Anterior cingulate cortex (tissue), 58 donors: ENCODE data around the gene GRIK5.

ENCODE experiments used
- DNase-seq, 58 donors: peaks; one replicate each; lab custom pipeline; 2025; lab: John Stamatoyannopoulos, UW

GRIK5 gene

DNA sequence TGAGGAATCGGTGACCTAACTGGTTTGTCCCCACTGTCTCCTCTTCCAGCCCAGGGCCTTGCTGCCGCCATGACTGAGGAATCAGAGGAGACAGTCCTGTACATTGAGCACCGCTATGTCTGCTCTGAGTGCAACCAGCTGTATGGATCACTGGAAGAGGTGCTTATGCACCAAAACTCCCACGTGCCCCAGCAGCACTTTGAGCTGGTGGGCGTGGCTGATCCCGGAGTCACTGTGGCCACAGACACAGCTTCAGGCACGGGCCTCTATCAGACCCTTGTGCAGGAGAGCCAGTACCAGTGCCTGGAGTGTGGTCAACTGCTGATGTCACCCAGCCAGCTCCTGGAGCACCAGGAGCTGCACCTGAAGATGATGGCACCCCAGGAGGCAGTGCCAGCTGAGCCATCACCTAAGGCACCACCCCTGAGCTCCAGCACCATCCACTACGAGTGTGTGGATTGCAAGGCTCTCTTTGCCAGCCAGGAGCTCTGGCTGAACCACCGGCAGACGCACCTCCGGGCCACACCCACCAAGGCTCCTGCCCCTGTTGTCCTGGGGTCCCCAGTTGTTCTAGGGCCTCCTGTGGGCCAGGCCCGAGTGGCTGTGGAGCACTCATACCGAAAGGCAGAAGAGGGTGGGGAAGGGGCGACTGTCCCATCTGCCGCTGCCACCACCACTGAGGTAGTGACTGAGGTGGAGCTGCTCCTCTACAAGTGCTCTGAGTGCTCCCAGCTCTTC, 8.7 kb upstream of the GRIK5 start:
- no peak for DNase-seq

DNA sequence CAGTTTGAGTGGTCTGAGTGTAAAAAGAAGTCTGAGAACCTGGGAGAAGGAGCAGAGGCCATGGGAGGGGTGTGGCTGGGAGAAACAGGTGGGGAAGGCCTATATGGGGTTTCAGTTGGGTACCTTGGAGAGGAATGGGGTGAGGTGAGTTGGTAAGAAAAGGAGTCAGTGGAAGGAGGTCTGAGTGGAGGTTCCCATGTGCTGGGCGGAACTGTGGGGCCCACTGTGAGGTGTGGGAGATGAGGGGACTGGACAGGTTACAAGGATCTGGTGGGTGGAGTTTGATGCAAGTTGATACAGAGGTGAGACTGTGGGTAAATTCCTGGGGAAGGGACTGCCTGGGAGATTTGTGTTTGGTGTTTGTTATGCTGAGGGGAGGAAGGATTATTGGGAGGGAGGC, 8.1 kb upstream of the GRIK5 start:
- no peak for DNase-seq

DNA sequence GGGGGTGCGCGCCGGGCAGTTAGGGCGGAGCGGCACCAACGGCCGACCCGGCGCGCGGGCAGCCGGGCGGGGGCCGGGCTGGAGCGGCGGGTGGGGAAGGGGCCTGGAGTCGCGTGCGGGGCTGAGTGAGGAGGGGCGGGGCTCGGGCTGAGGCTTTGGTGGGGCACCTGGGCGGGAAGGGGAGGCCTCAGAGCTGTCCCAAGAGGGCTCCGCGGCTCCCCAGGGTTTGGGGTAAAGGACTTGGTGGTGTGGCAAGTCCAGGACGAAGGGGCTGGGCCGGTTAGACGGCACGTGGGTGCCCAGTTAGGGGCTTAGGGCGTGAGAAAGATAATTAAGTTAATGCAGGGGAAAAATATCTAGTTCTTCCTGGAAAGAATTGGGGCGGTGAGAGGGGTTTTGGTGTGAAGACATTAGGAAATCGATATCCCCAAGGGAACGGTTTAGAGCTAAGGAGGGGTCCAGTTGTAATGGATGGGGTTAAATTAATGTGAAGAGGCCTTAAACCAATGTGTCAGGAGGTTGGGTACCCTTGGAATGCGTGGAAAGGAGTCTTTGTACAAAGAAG, 6.5 kb upstream of the GRIK5 start:
- DNase-seq = peak in 5 of 58 donors; percentile 45 to 65 (median 58)

DNA sequence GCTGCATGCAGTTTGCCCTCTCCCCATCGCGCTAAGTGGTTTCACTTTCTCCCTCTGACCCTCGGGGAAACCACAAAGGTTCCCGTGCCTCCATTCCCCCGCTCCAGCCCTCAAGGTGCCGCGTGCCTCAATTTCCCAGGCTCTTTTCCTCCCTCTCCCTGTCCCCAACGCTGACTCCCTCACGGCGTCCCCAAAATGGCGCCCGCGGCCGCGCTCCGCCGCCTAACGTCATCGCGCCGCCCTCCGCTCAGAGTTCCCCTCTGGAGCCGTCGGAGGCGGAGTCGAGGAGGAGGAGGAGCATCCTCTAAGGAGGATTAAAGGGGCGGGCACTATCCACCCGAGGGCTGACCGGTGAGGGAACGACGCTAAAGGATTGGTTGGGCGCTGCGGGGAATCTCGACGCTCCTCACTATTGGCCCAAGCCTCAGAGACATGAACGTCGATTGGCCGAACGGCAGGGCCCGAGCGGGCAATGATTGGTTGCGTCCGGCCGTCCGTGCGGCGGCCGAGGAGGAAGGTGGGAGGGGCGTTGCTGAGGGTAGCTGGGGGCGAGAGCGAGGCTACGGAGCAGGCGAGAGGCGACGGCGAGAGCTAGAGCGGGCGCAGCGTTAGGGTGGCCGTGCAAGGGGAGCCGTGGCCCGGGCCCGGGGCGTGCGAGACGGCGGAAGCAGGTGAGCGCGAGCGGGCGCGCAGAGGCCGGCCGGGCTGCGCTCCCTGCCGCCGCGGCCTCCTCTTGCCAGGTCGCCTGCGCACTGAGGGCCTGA, 5.8 kb upstream of the GRIK5 start, which contains the start of gene ZNF574:
Gene ZNF574 (plus strand): TSS at position 551 of the 764 bp plus-strand sequence. CDS start 2,441 bp downstream, outside the sequence.
- peak; percentile 84 to 100 (median 98) for DNase-seq

DNA sequence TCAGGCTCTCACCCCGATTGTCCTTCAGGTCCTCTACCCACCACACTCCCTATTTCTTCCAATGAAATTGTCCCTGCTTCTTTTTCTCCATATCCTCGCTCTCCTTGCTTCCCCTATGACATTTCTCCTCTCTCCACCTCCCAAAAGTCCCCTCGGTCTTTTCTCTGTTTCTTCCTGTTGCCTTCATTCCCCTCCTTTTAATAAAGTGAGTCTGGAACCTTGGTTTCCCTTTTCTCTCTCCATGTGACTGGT, 5.3 kb upstream of the GRIK5 start:
- DNase-seq = peak in 1 of 58 donors; percentile 34

DNA sequence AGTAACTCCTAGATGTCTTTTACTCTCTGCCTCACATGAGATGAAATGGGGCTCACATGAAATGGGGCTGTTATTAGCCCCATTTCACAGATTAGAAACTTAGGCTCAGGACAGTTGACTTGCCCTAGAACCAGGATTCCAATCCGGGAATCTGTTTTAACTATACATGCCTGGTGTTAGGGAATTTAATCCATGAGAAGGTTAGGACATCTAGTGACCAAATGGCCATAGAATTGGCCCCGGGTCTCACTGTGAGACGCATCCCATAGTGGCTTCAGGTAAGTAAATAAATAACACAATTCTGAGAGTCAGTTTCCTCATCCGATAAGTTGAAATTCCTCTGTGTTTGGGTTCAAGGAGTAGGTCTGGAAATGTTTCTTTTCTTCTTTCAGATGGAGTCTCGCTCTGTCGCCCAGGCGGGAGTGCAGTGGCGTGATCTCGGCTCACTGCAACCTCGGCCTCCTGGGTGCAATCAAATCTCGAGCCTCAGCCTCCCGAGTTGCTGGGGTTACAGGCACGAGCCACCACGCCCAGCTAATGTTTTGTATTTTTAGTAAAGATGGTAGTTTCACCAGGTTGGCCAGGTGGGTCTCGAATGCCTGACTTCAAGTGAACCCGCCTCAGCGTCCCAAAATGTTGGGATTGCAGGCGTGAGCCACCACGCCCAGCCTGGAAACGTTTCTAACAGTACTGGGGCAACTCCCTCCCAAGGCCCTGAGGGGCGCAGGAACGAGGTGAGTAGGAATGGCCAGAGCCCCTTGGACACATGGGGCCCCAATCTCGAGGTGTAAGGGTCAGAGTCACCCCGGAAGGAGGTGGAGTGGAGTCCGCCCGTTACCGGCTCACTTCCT, 4.7 kb upstream of the GRIK5 start:
- peak in 1 of 58 donors; percentile 20 for DNase-seq

DNA sequence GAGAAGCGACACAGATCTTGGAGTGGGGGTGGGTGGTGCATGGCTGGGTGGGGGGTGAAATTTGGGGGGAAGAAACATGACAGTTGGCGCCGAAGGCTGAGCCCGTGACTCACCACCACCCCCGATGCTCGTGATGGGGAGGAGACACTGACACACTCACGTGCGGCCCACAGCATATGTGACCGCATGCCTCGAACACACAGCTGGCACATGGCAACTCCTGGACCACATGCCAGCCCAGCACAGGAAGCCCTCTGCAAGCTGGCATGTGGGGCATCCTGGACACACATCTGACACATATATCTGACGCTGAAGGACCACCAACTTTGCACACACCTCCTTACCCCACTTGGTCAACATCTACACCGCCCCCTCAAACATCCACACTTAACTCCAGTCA, 1.2 kb upstream of the GRIK5 start:
- no peak for DNase-seq

DNA sequence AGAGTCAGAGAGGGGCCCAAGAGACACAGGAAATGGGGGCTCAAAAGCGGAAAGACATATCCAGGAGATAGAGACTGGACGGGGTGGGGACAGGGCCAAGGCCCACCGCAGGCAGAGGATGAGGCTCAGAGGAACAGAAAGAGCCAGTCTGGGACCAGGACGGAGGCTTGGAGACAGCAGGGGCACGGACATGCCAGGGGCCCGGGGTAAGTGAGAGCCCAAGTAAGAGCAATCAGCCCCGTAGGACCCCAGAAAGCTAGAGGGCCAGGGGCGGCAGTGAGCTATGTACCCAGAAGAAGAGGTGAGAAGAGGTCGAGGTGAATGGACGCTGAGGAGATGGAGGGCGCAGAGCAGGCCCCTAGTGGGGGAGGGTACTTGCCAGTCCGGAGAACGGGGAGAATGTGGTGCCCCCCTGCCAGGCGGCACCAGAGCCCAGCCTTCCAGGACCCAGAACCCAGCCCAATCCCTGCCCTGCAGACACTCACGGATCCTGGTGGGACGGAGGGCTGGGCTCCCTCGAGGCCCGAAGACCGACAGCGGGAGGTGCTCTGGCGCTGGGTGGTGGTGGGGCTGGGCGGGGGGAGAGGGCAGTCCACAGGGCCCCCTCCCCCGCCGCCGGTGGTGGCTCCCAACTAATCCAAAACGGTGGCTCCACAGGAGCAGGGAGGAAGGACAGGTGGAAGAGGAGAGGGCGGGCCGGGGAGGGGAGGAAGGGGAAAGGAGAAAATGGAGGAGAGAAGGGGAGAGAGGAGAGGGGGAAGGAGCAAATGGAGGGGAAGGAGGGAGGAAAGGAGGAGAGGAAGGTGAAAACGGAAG, 1.0 kb downstream of the GRIK5 start:
- peak in 1 of 58 donors; percentile 23 for DNase-seq

DNA sequence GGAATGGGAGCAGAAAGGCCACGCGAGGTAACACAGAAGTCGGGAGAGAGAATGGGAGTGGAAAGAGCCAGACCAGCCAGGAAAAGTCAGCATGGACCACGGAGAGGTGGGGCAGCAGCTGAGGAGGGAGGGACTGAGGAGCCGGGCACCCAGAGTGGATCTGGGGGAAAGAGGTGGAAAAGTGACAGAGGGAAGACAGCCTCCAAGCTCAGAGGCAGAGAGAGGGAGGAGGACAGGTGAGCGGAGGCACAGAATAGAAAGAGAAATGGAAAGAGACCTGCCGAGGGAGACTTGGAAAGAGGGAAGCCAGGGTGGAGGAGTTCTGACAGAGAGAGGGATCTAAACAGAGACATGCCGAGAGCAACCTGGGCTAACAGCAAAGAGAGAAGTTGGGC, 1.6 kb downstream of the GRIK5 start:
- no peak for DNase-seq

DNA sequence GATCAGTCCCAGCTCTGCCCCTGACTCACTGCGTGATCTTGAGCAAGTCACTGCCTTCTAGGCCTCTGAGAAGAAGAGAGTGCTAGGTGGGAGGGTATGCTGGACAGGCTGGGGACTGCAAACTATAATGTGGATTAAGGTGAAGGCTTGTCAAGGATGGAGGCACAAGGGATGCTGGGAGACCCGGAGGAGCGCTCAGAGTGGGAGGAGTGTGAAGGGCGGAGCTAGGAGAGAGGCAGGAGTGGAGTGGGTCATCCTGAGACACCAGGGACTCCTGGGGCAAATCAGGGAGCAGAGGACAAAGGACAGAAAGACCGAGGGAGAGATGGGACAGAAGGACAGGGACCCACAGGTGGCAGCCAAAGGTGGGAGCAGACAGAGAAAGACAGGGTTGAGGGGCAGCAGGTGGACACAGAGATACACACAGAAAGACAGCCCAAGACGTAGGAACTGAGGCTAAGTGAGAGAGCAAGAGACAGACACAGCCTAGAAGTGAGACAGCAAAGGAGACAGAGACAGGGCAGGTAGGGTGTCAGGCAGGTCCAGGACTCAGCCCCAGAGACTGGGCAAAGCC, 2.6 kb downstream of the GRIK5 start:
- peak in 3 of 58 donors; percentile 7 to 30 (median 19) for DNase-seq

DNA sequence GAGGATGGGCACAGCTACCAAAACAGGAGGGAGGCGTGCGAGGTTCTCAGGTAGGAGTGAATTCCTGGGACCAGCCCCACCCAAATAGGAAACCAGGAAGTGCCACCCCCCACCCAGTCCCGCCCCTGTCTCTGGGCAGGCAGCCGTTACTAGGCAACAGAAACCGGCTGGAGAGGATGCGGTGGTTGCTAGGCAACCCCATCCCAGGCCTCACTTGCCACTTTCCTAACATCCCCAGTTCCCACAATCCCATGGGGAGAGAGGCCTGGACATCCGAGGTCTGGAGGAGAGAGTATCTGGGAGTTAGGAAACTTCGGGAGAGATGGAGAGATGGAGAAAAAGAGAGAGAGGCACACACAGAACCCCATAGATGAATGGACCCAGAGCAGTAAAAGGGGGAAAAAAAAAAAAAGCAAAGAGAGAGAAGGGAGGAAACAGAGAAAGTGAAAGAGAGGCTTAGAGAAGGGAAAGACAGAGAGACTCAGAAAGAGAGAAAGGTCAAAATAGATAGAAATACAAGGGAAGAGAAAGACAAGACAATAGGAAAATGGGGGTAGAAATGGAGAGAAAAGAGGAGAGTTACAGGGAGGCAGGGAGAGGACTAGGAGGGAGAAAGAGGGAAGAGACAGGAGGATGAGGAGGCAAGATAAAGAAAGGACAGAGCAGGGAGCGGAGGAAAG, 3.8 kb downstream of the GRIK5 start:
- peak in 45 of 58 donors; percentile 8 to 78 (median 37) for DNase-seq

DNA sequence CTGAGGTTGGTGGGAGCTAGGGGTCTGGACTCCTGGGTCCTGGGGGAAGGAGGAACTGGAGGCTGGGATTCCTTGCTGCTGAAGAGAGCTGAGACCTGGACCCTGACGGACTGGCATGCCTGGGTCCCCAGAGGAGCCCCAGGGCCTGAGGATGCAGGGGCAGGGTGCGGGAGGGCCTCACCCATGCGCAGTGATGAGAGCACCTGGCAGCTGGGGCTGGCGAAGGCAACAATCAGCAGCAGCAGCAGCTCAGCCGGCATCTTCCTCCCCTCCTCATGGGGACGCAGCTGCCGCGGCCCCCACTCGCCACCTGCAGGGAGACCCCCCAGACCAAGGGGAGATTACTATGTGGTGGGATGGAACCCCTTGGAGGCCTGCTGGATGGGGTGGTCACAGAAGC, 4.5 kb downstream of the GRIK5 start:
- no peak for DNase-seq

DNA sequence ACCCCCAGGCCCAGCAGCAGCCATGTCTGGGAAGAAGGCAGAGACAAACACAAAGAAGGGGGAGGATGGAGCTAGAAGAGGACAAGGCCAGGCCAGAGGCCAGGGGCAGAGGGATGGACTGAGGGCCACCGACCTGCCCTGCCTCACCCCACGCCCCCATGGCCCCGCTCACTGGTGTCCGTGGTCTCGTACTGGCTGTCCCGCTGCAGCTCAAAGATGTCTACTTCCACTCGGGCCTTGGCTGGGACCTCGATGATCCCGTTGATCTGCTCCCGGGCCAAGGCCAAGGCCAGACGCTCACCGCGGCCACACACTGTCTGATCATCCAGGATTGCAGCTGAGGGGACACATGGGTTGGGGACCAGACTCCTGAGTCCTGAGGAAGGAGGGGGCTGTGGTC, 5.0 kb downstream of the GRIK5 start:
- no peak for DNase-seq

DNA sequence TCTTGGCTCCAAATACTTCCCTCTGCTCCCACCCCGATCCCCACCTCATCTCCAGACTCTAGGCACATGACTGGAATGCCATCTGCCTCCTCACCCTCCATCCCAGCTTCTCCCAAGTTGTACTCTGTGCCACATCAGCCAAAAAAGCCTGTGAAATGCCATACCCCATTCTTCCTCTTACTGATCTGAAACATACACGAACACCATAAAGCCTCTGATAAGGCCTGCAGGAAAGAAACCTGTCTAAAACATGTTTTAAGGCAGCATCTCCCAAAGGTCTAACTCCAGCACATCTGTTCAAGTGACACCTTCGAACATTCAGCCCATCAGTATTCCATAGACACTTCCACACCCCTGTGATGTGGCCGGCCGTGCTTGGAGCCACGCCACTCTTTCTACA, 5.6 kb downstream of the GRIK5 start:
- no peak for DNase-seq

DNA sequence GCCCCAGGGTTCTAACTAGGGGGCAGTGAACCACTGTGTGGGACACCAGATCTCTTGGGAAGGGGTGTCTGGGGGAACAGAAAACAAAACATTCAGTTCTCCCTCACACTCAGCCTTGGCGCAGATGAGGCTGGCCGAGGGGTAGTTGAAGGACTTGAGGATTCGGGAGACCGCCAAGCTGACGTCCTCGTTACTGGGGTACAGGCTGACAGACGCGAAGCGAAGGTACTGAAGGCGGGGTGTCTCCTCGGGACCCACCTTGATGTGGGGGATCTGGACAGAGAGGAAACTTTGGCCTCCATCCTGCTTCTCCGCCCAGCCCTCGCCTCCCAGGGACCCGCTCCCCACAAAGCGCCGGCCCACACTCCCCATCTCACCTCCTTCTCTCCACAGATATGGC, 7.6 kb downstream of the GRIK5 start:
- DNase-seq = no peak

DNA sequence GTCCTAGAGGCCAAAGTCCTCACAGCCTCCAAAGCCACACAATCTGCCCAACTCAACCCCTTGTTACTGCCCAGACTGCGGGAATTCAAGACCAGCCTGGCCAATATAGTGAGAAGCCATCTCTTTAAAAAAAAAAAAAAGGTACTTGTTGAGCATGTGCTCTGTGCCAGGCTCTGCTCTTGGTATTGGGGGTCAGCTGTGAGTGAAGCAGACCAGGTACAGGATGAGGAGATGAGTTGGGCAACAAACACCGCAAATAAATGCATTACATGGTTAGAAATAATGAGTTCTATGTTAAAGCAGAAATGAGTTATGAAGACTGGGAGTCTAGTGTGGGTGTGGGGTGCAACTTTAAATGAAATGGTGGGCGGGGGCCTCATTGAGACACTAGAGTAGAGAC, 9.9 kb downstream of the GRIK5 start:
- DNase-seq = no peak

DNA sequence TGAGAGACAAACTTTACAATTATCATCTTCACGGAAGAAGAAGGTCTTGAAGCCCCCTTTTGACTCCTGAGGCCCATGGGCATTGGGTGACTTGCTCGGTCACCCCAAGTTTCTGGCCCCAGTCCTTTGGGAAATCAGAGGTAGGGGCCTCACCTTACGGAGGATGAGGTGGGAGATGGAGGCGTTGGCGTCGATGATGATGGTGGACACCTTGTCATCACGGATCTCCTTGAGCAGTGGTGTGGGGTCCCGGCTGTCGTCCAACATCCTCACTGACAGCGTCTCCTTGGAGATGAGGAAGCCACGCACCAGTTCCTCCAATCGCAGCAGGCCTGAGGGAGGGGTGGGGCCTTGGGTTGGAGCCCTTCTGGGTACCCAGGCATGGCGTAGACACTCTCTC, 10.8 kb downstream of the GRIK5 start:
- DNase-seq = no peak

DNA sequence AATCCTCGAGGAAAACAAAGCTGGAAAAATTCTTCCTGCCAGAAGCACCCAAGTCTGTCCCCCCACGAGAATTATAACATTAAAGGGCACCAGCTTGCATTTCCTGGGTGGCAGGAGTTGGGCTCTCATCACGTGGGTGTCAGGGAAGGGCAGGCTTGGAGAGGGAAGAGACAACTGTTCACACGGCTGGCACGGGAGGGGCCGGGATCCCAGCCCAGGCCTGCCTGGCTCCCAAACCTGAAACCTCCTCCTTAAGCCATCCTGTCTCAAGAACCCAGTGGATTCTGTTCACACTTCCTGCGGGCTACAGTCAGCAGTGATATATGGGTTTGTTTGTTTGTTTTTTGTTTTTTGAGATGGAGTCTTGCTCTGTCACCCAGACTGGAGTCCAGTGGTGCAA, 12.2 kb downstream of the GRIK5 start:
- DNase-seq = no peak

DNA sequence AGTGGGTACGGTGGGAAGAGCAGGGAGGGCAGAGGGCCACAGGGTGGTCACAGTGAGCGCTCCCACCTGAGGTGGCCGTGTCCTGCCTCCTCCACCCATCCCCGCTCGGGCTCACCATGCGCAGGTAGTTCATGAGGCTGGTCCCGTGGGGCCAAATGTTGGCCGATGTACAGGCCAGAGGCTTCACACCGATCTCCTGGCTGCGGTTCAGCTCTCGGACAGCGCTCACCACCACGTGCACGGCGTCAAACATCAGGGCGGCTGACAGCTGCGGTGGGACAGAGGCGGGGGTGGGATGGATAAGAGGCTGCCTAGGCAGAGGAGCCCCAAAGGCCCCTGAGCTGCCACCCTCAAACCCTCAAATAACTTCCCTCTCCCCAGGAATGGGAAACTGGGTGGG, 15.8 kb downstream of the GRIK5 start:
- DNase-seq = no peak
